DOHH2 (cell line): ENCODE data around the gene DGKB.

Experiments used
- H3F3A ChIP-seq: fragments of 200-600 bp; sonication (generic), shearing (Covaris generic); 2 replicates; pipeline ENCODE4 v1.6.0; 2016; ENCODE audit warnings: antibody characterized with exemption, mild to moderate bottlenecking; ENCODE audit not compliant: control insufficient read depth, insufficient read depth
- H3K27ac ChIP-seq: fragments of 200-600 bp; sonication (generic); 2 replicates; pipeline ENCODE4 v1.5.1; 2014; ENCODE audit warnings: low read depth, mild to moderate bottlenecking, low read length, moderate library complexity
- H3K27me3 ChIP-seq: fragments of 200-600 bp; sonication (generic); 2 replicates; pipeline ENCODE4 v1.6.1; 2014; ENCODE audit warnings: mild to moderate bottlenecking, low read length, mixed read lengths; ENCODE audit not compliant: control insufficient read depth
- H3K36me3 ChIP-seq: fragments of 200-600 bp; sonication (generic); 2 replicates; pipeline ENCODE4 v1.6.1; 2014; ENCODE audit warnings: mild to moderate bottlenecking, low read length, moderate library complexity, mixed read lengths; ENCODE audit not compliant: control insufficient read depth
- H3K4me1 ChIP-seq: fragments of 200-600 bp; sonication (generic); 2 replicates; pipeline ENCODE4 v1.6.1; 2014; ENCODE audit warnings: mild to moderate bottlenecking, low read length, mixed read lengths; ENCODE audit not compliant: control insufficient read depth
- H3K4me2 ChIP-seq: fragments of 200-600 bp; sonication (generic); 2 replicates; pipeline ENCODE4 v1.6.0; 2014; ENCODE audit warnings: mild to moderate bottlenecking, low read length, moderate library complexity
- H3K4me3 ChIP-seq: fragments of 200-600 bp; sonication (generic); 2 replicates; pipeline ENCODE4 v1.5.1; 2014; ENCODE audit warnings: mild to moderate bottlenecking, low read length, mixed read lengths
- H3K79me2 ChIP-seq: fragments of 200-600 bp; sonication (generic); 2 replicates; pipeline ENCODE4 v1.6.1; 2014; ENCODE audit warnings: mild to moderate bottlenecking, low read length, mixed read lengths; ENCODE audit not compliant: control insufficient read depth
- H3K9me2 ChIP-seq: fragments of 200-600 bp; sonication (generic); replicated peaks from 2 replicates; pipeline ENCODE4 v1.6.1; 2014; ENCODE audit warnings: mild to moderate bottlenecking, low read length, mixed read lengths; ENCODE audit not compliant: control insufficient read depth
- H3K9me3 ChIP-seq: fragments of 200-600 bp; sonication (generic); 2 replicates; pipeline ENCODE4 v1.6.1; 2014; ENCODE audit warnings: antibody characterized with exemption, low read length, mixed read lengths; ENCODE audit not compliant: control insufficient read depth, insufficient read depth
- H4K20me1 ChIP-seq: fragments of 200-600 bp; sonication (generic); 2 replicates; pipeline ENCODE4 v1.6.0; 2014; ENCODE audit warnings: low read depth, mild to moderate bottlenecking, antibody characterized with exemption, low read length, moderate library complexity; ENCODE audit not compliant: control insufficient read depth, insufficient read depth
- CTCF ChIP-seq: fragments of 200-600 bp; sonication (generic); IDR thresholded peaks from one replicate; pipeline ENCODE4 v1.5.1; 2014; ENCODE audit warnings: antibody characterized with exemption, mild to moderate bottlenecking, low read depth, low read length; ENCODE audit not compliant: poor library complexity, severe bottlenecking
- EZH2phosphoT487 ChIP-seq: fragments of 200-600 bp; sonication (generic); IDR thresholded peaks from 2 replicates; pipeline ENCODE4 v1.6.1; 2017; ENCODE audit warnings: borderline replicate concordance, mild to moderate bottlenecking, antibody characterized with exemption, low read length, moderate library complexity, mixed read lengths

DGKB gene

GRCh38 chr7:14639329-14639728, 263.2 kb downstream of the DGKB start:
- H3K4me1 ChIP-seq, result no peaks in the 10 kb centered on the region
- H4K20me1 ChIP-seq, result no peaks in the 10 kb centered on the region
- no peaks in the 10 kb centered on the region for H3K9me2 ChIP-seq
- no peak overlapping the region for H3K4me2 ChIP-seq
- no peaks in the 10 kb centered on the region for H3K36me3 ChIP-seq
- no peaks in the 10 kb centered on the region for H3K27me3 ChIP-seq
- no peaks in the 10 kb centered on the region for H3F3A ChIP-seq
- no peak for TF ChIP-seq CTCF
- no peak for TF ChIP-seq EZH2phosphoT487
- H3K79me2 ChIP-seq, result no peaks in the 10 kb centered on the region
- peaks cover 6% of the 10 kb centered on the region; the same call in 1 of the 2 replicates for H3K9me3 ChIP-seq
- no peak overlapping the region for H3K4me3 ChIP-seq
- no peak overlapping the region for H3K27ac ChIP-seq

GRCh38 chr7:14637968-14638367, 264.6 kb downstream of the DGKB start:
- no peaks in the 10 kb centered on the region for H3F3A ChIP-seq
- H3K27ac ChIP-seq, result no peak overlapping the region
- H3K36me3 ChIP-seq, result no peaks in the 10 kb centered on the region
- H3K9me3 ChIP-seq, result no peaks in the 10 kb centered on the region; the same call in 1 of the 2 replicates
- H3K9me2 ChIP-seq, result no peaks in the 10 kb centered on the region
- H3K27me3 ChIP-seq, result no peaks in the 10 kb centered on the region
- H4K20me1 ChIP-seq, result no peaks in the 10 kb centered on the region
- no peak overlapping the region for H3K4me3 ChIP-seq
- H3K4me2 ChIP-seq, result no peak overlapping the region
- H3K4me1 ChIP-seq, result no peaks in the 10 kb centered on the region
- TF ChIP-seq EZH2phosphoT487 (no peak), CTCF (no peak)
- no peaks in the 10 kb centered on the region for H3K79me2 ChIP-seq

- Histone ChIP-seq H3K4me1 (no peaks in the 10 kb centered on the region), H3K4me2 (no peak overlapping the region), H3K27ac (no peak overlapping the region), H3K36me3 (no peaks in the 10 kb centered on the region), H3K9me3 (no peaks in the 10 kb centered on the region), H3K9me2 (no peaks in the 10 kb centered on the region), H3F3A (no peaks in the 10 kb centered on the region), H4K20me1 (no peaks in the 10 kb centered on the region), H3K79me2 (no peaks in the 10 kb centered on the region), H3K27me3 (no peaks in the 10 kb centered on the region), H3K4me3 (no peak overlapping the region)
- TF ChIP-seq EZH2phosphoT487 (no peak), CTCF (no peak)
Observed at GRCh38 chr7:14635955-14636354, 266.6 kb downstream of the DGKB start.

- Histone ChIP-seq H3K9me2 (no peaks in the 10 kb centered on the region), H3K9me3 (no peaks in the 10 kb centered on the region), H3K79me2 (no peaks in the 10 kb centered on the region), H3K27me3 (no peaks in the 10 kb centered on the region), H3F3A (no peaks in the 10 kb centered on the region), H4K20me1 (no peaks in the 10 kb centered on the region), H3K4me3 (no peak overlapping the region), H3K4me2 (no peak overlapping the region), H3K36me3 (no peaks in the 10 kb centered on the region), H3K27ac (no peak overlapping the region), H3K4me1 (no peaks in the 10 kb centered on the region)
- TF ChIP-seq CTCF, result no peak
- TF ChIP-seq EZH2phosphoT487, result no peak
Observed at GRCh38 chr7:14630048-14630447, 272.5 kb downstream of the DGKB start.
